Naive thymus-derived CD4-positive, alpha-beta T cell (primary cell): ENCODE results near the gene TELO2. TPM values are rescaled to one million over a fixed set of nuclear protein-coding genes. Genes with fewer than 3 reads are reported as not detected.

Experiments used
- ATAC-seq: fragments of 150-1000 bp; cut with Tn5 transposase; 2 replicates; pipeline ENCODE4 v1.10.0; 2021; ENCODE audit warnings: mild to moderate bottlenecking, moderate library complexity
- CTCF ChIA-PET: fragments of 350-600 bp; sonication (Branson Sonifier 250); formaldehyde crosslinking; loops from one replicate; lab custom pipeline; 2021; ENCODE audit warnings: antibody characterized with exemption; lab: Charles Lee
- POLR2A ChIA-PET: fragments of 350-600 bp; sonication (Branson Sonifier 250); formaldehyde crosslinking; loops from one replicate; lab custom pipeline; 2021; ENCODE audit warnings: antibody characterized with exemption, inconsistent platforms; lab: Charles Lee
- DNase-seq, 9 donors: peaks; one replicate each; pipeline versions ENCODE4 v3.0.0 to v3.0.0-alpha.2; 2020 to 2022; ENCODE audit warnings: mixed read lengths in 1 of 9
- H3K27ac ChIP-seq: one replicate; pipeline ENCODE4 v1.7.0; 2013; ENCODE audit warnings: mild to moderate bottlenecking, low read depth, low read length, moderate library complexity
- H3K27me3 ChIP-seq, 2 donors: one replicate each; pipeline ENCODE4 v1.7.0; 2013; ENCODE audit warnings: low read length in 2 of 2, mild to moderate bottlenecking in 2 of 2, moderate library complexity in 2 of 2; ENCODE audit not compliant: control insufficient read depth in 2 of 2, insufficient read depth in 2 of 2
- H3K36me3 ChIP-seq, 3 experiments: 1 replicate in 2 of 3; 2 replicates in 1 of 3; pipeline ENCODE4 v1.7.0; 2013; ENCODE audit warnings: low read length in 3 of 3, mild to moderate bottlenecking in 3 of 3, moderate library complexity in 1 of 3; ENCODE audit not compliant: insufficient read depth in 3 of 3, control insufficient read depth in 2 of 3
- H3K4me1 ChIP-seq, 2 donors: one replicate each; pipeline ENCODE4 v1.7.0; 2013; ENCODE audit warnings: low read length in 2 of 2, mild to moderate bottlenecking in 2 of 2, moderate library complexity in 1 of 2; ENCODE audit not compliant: control insufficient read depth in 2 of 2, insufficient read depth in 2 of 2
- H3K4me3 ChIP-seq: 2 replicates; pipeline ENCODE4 v1.7.0; 2013; ENCODE audit warnings: mild to moderate bottlenecking, low read length
- H3K9me3 ChIP-seq, 3 experiments: 1 replicate in 2 of 3; 2 replicates in 1 of 3; pipeline ENCODE4 v1.7.0; 2013; ENCODE audit warnings: low read length in 3 of 3; ENCODE audit not compliant: control insufficient read depth in 2 of 3
- H3K27ac Mint-ChIP-seq, 9 donors: one replicate each; pipeline ENCODE4 v1.8.0; 2020 to 2022; ENCODE audit warnings: mixed read lengths in 9 of 9, mild to moderate bottlenecking in 8 of 9, moderate library complexity in 5 of 9, inconsistent platforms in 2 of 9
- H3K27me3 Mint-ChIP-seq, 5 donors: one replicate each; pipeline ENCODE4 v1.8.0; 2021 to 2022; ENCODE audit warnings: mixed read lengths in 5 of 5, mild to moderate bottlenecking in 1 of 5
- H3K36me3 Mint-ChIP-seq, 5 donors: one replicate each; pipeline ENCODE4 v1.8.0; 2020 to 2022; ENCODE audit warnings: mixed read lengths in 5 of 5, mild to moderate bottlenecking in 3 of 5, inconsistent platforms in 1 of 5
- H3K4me1 Mint-ChIP-seq, 7 donors: one replicate each; pipeline ENCODE4 v1.8.0; 2020 to 2022; ENCODE audit warnings: mixed read lengths in 7 of 7, mild to moderate bottlenecking in 3 of 7, inconsistent platforms in 1 of 7
- H3K4me3 Mint-ChIP-seq, 10 donors: one replicate each; pipeline ENCODE4 v1.8.0; 2020 to 2022; ENCODE audit warnings: mild to moderate bottlenecking in 10 of 10, mixed read lengths in 10 of 10, moderate library complexity in 6 of 10, inconsistent platforms in 2 of 10
- H3K9me3 Mint-ChIP-seq, 11 donors: one replicate each; pipeline ENCODE4 v1.8.0; 2020 to 2022; ENCODE audit warnings: mixed read lengths in 11 of 11, mild to moderate bottlenecking in 4 of 11, inconsistent platforms in 1 of 11, moderate library complexity in 1 of 11
- intact Hi-C, 2 donors: fragments of 100-400 bp; cut with micrococcal nuclease; formaldehyde crosslinking; loops; one replicate each; pipeline ENCODE4 v1.15.1; 2023
- polyA plus RNA-seq, 2 donors: library from polyadenylated mRNA; unstranded; fragments of 300-500 nt; fragmentation: Illumina TruSeq; gene quantifications; one replicate each; pipeline ENCODE4 v1.2.3, GENCODE V29; 2021
- total RNA-seq, 6 experiments: library from RNA in 5 of 6; stranded (reverse) in 5 of 6; gene quantifications; 1 replicate in 5 of 6; 2 replicates in 1 of 6; pipeline ENCODE4 v1.2.3 and lab custom pipeline; 2021 to 2026

Gene TELO2
- total and polyA plus RNA-seq, 7 experiments from 2014 or later = 10.5 to 58.9 (median 50.2) TPM

DNA sequence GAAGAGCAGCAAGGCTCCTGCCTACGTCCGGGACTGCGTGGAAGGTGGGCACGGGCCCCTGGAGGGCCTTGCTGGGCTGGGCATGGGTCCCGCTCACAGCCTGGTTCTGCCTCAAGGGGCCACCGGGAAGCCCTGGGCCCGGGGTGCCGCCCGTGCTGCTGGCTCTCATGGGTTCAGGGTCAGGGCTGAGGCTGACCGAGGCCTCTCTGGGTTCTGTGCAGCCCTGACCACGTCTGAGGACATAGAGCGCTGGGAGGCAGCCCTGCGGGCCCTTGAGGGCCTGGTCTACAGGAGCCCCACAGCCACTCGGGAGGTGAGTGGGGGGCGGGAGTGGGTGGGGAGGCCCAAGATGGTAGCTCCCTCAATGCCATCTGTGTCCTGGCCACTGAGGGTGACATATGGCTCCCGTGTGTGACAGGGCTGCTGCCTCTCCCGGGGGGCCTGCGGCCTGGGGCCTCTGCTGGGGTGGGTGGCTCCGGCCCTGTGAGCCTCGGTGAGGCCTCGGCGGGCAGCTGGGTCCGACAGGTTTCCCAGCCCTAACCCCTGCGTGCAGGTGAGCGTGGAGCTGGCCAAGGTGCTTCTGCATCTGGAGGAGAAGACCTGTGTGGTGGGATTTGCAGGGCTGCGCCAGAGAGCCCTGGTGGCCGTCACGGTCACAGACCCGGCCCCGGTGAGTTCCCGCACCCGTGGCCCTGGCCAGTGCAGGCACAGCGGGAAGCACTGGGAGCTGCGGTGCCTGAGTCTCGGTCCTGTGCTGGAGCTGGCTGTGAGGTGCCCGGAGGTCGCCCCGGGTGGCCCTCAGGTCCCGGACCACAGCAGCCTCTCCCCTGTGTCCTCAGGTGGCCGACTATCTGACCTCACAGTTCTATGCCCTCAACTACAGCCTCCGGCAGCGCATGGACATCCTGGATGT is 9.2 kb downstream of the TELO2 start:
- Histone ChIP-seq H3K27ac (no peak overlapping the region), H3K4me1 (no peaks in the 10 kb centered on the region), H3K4me3 (no peak overlapping the region), H3K27me3 (no peaks in the 10 kb centered on the region), H3K9me3 (no peaks in the 10 kb centered on the region), H3K36me3 (peaks cover 0 to 77% (median 4%) of the 10 kb centered on the region in 3 experiments)
- DNase-seq (no peak), ATAC-seq (no peak)
- ChIA-PET POLR2A (interaction anchor here (1.6 kb wide), 1 partner anchor 9 kb away, joined by 5 read pairs; the partner anchor contains the start of gene TELO2), CTCF (no interaction called here)
- Mint-ChIP-seq H3K9me3 (no peaks in the 10 kb centered on the region), H3K36me3 (peaks cover 0 to 21% (median 0%) of the 10 kb centered on the region in 5 donors), H3K4me3 (no peak overlapping the region), H3K27me3 (no peaks in the 10 kb centered on the region), H3K4me1 (no peaks in the 10 kb centered on the region), H3K27ac (no peak overlapping the region)
- intact Hi-C loops = no loop called here

DNA sequence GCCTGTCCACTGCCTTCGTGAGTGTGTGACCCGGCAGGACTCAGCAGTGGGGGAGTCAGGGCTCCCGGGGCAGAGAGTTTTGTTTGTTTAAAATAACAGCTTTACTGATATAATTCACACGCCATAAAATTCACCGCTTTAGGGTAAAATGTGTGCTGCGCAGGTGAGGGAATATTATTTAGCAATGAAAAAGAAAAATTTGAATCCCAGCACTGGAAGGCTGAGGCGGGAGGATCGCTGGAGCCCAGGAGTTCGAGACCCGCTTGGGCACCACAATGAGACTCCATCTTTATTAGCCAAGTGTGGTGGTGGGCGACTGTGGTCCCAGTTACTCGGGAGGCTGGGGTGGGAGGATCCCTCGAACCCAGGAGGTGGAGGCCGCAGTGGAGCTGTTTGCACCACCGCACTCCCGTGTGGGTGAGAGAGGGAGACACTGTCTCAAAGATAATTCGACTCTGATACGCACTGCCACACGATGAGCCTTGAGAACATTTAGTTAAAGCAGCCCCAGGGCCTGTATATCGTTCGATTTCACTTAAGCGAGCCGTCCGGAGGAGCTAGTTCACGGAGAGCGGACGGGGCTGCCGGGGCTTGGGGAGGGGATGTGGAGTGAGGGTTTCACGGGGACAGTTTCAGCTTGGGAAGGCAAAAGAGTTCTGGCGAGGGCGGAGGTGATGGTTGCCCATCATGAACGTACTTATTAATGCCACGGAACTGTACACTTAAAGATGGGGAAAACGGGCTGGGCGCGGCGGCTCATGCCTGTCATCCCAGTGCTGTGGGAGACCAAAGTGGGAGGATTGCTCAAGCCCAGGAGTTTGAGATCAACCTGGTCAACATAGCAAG is 10.2 kb downstream of the TELO2 start:
- Mint-ChIP-seq H3K27me3 (no peaks in the 10 kb centered on the region), H3K27ac (peak overlapping the region in 1 of 9 donors; percentile 51), H3K4me1 (no peaks in the 10 kb centered on the region), H3K9me3 (no peaks in the 10 kb centered on the region), H3K4me3 (no peak overlapping the region), H3K36me3 (peaks cover 0 to 23% (median 0%) of the 10 kb centered on the region in 5 donors)
- Histone ChIP-seq H3K36me3 (peaks cover 0 to 74% (median 4%) of the 10 kb centered on the region in 3 experiments), H3K27ac (no peak overlapping the region), H3K9me3 (no peaks in the 10 kb centered on the region), H3K4me1 (no peaks in the 10 kb centered on the region), H3K27me3 (no peaks in the 10 kb centered on the region), H3K4me3 (no peak overlapping the region)
- CTCF ChIA-PET = no interaction called here
- POLR2A ChIA-PET = interaction anchor here (0.7 to 1.6 kb wide), 2 partner anchors 10 to 34 kb away, joined by 3 to 5 read pairs; partner anchors contain the start of gene TELO2
- intact Hi-C loops = no loop called here
- no peak for DNase-seq
- no peak for ATAC-seq

DNA sequence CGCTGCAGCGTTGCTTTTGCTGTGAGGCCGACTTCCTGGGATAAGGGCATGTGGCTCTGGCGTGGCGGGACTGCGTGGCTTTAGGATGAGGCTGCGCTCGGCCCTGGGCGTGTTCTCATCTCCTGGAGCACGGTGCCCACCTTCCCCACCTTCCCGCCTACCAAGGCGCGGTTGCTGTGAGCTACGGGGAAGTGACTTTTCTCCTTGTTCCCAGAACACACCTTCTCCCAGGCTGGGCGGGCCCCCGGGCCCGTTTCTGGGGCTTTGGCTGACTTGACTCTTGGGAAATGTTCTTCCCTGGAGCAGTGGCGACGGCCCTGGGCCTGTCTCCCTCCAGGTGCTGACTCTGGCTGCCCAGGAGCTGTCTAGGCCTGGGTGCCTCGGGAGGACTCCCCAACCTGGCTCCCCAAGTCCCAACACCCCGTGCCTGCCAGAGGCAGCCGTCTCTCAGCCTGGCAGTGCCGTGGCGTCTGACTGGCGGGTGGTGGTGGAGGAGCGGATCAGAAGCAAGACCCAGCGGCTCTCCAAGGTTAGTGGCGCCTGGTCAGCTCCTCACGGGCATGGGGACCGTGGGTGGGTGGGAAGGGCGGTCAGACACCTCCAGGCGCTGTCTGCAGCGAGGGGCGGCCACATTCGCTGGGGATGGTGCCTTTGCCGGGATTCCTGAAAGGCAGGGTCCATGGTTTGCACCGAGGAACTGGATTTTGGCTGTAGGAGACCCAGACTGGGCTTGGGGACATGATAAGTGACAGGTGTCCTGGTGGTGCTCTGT is 12.1 kb downstream of the TELO2 start:
- intact Hi-C loops = no loop called here

DNA sequence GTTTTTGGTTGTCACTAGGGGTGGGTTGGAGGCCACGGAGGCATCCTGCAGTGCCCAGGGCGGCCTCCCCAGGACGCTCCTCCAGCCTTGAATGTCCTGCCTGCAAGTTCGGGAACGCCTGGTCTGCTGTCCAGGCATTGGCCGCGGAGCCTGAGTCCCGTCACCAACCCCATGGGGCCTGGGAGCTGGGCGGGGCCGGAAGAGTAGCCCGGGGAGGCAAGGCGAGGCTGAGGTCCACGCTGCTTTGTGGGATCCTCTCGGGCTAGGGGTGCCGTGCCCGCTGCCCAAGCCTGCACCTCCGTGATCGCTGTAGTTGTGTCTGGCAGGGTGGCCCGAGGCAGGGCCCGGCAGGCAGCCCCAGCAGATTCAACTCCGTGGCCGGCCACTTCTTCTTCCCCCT is 12.8 kb downstream of the TELO2 start:
- Histone ChIP-seq H3K9me3 (no peaks in the 10 kb centered on the region), H3K4me3 (no peak overlapping the region), H3K4me1 (no peaks in the 10 kb centered on the region), H3K27ac (no peak overlapping the region), H3K36me3 (peaks cover 0 to 72% (median 4%) of the 10 kb centered on the region in 3 experiments), H3K27me3 (no peaks in the 10 kb centered on the region)
- no peak overlapping the region for H3K4me3 Mint-ChIP-seq
- H3K36me3 Mint-ChIP-seq = peaks cover 0 to 18% (median 0%) of the 10 kb centered on the region in 5 donors
- DNase-seq (no peak), ATAC-seq (no peak)
- CTCF ChIA-PET = no interaction called here
- POLR2A ChIA-PET = no interaction called here
- H3K27me3 Mint-ChIP-seq = no peaks in the 10 kb centered on the region
- intact Hi-C loops = no loop called here
- H3K27ac Mint-ChIP-seq = no peak overlapping the region
- no peaks in the 10 kb centered on the region for H3K4me1 Mint-ChIP-seq
- H3K9me3 Mint-ChIP-seq = no peaks in the 10 kb centered on the region

More for the DNA sequence above, 12.1 kb downstream of the TELO2 start:
- ATAC-seq (no peak), DNase-seq (no peak)
- no peaks in the 10 kb centered on the region for H3K9me3 Mint-ChIP-seq
- Histone ChIP-seq H3K4me1 (no peaks in the 10 kb centered on the region), H3K9me3 (no peaks in the 10 kb centered on the region), H3K27me3 (no peaks in the 10 kb centered on the region), H3K27ac (no peak overlapping the region), H3K4me3 (no peak overlapping the region), H3K36me3 (peaks cover 0 to 72% (median 4%) of the 10 kb centered on the region in 3 experiments)
- H3K27ac Mint-ChIP-seq = no peak overlapping the region
- H3K36me3 Mint-ChIP-seq = peaks cover 0 to 18% (median 0%) of the 10 kb centered on the region in 5 donors
- ChIA-PET POLR2A (no interaction called here), CTCF (no interaction called here)
- H3K4me3 Mint-ChIP-seq = no peak overlapping the region
- H3K4me1 Mint-ChIP-seq = no peaks in the 10 kb centered on the region
- no peaks in the 10 kb centered on the region for H3K27me3 Mint-ChIP-seq

DNA sequence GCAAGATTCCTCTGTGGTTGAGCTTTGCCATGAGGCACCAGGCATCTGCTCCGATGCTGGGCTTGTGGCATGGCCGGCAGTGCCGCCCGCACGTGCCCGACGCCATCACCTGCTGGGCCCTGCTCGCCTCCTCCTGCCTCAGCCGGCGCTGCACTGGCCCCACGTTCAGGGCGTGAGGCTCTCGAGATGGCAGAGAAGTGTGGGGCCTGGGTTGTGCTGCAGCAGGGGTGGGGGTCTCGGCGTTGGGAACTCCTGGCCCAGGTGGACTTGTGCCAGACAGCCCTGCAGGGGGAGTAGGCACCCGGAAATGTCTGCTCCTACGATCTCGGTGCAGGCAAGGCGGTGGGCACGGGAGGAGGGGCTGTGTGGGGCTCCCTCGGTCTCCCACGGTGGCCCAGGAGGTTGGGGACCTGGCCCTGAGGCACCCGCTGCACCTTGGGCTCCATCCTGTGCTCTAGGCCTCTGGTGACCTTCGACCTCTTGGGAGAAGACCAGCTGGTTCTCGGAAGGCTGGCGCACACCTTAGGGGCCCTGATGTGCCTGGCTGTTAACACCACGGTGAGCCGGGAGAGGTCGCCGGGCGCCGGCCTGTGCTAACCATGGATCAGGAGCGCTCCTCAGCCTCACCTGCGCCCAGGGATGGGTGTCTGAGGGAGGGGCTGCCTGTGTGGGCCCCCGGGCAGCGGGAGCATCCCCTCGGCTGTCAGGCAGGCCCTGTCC is 13.5 kb downstream of the TELO2 start:
- no peak overlapping the region for H3K4me3 ChIP-seq
- ChIA-PET POLR2A (no interaction called here), CTCF (no interaction called here)
- no peaks in the 10 kb centered on the region for H3K4me1 ChIP-seq
- Mint-ChIP-seq H3K4me1 (peaks cover 0 to 1% (median 0%) of the 10 kb centered on the region in 7 donors), H3K27me3 (no peaks in the 10 kb centered on the region), H3K4me3 (no peak overlapping the region), H3K9me3 (no peaks in the 10 kb centered on the region), H3K36me3 (peaks cover 0 to 18% (median 3%) of the 10 kb centered on the region in 5 donors), H3K27ac (no peak overlapping the region)
- DNase-seq (no peak), ATAC-seq (no peak)
- H3K27ac ChIP-seq = no peak overlapping the region
- no peaks in the 10 kb centered on the region for H3K27me3 ChIP-seq
- intact Hi-C loops = no loop called here
- H3K9me3 ChIP-seq = no peaks in the 10 kb centered on the region
- peaks cover 0 to 68% (median 4%) of the 10 kb centered on the region in 3 experiments for H3K36me3 ChIP-seq
